SU-DHL-6 (cell line): ENCODE measurements around the gene RNF121.

Experiments
- H2AFZ ChIP-seq: fragments of 200-600 bp; sonication (generic); 2 replicates; pipeline ENCODE4 v1.6.1; 2014; ENCODE audit warnings: low read depth, mild to moderate bottlenecking, moderate library complexity, mixed read lengths, antibody characterized with exemption, low read length; ENCODE audit not compliant: severe bottlenecking
- H3F3A ChIP-seq: fragments of 200-600 bp; shearing (Covaris generic); 2 replicates; pipeline ENCODE4 v1.6.0; 2016; ENCODE audit warnings: antibody characterized with exemption, mild to moderate bottlenecking; ENCODE audit not compliant: insufficient read depth
- H3K27ac ChIP-seq: fragments of 200-600 bp; sonication (generic); 2 replicates; pipeline ENCODE4 v1.5.1; 2016; ENCODE audit warnings: low read depth, mild to moderate bottlenecking, low read length, moderate library complexity, mixed read lengths
- H3K27me3 ChIP-seq: fragments of 200-600 bp; sonication (generic), shearing (Covaris generic); 2 replicates; pipeline ENCODE4 v1.6.0; 2014; ENCODE audit warnings: mild to moderate bottlenecking, low read length
- H3K36me3 ChIP-seq: fragments of 200-600 bp; sonication (generic); 2 replicates; pipeline ENCODE4 v1.6.1; 2014; ENCODE audit warnings: mild to moderate bottlenecking, low read length, mixed read lengths
- H3K4me2 ChIP-seq: fragments of 300-600, 200-600 bp; shearing (Covaris generic), sonication (generic); 2 replicates; pipeline ENCODE4 v1.6.0; 2014; ENCODE audit warnings: low read length, low read depth, mild to moderate bottlenecking; ENCODE audit not compliant: poor library complexity, severe bottlenecking
- H3K4me3 ChIP-seq: fragments of 200-600 bp; sonication (generic); 2 replicates; pipeline ENCODE4 v1.5.1; 2014; ENCODE audit warnings: antibody characterized with exemption, low read length, mild to moderate bottlenecking, mixed read lengths; ENCODE audit not compliant: insufficient read depth, poor library complexity, severe bottlenecking
- H3K79me2 ChIP-seq: fragments of 200-600 bp; sonication (generic); 2 replicates; pipeline ENCODE4 v1.6.1; 2014; ENCODE audit warnings: mild to moderate bottlenecking, low read length, moderate library complexity; ENCODE audit not compliant: insufficient read depth
- H3K9ac ChIP-seq: fragments of 200-600 bp; sonication (generic); 2 replicates; pipeline ENCODE4 v1.7.0; 2014; ENCODE audit warnings: mild to moderate bottlenecking, low read length
- H3K9me2 ChIP-seq: fragments of 200-600 bp; sonication (generic); replicated peaks from 2 replicates; pipeline ENCODE4 v1.6.1; 2014; ENCODE audit warnings: low read length; ENCODE audit not compliant: insufficient read depth
- H3K9me3 ChIP-seq: fragments of 200-600 bp; sonication (generic); 2 replicates; pipeline ENCODE4 v1.6.1; 2014; ENCODE audit warnings: low read length, mixed read lengths; ENCODE audit not compliant: insufficient read depth
- H4K20me1 ChIP-seq: fragments of 200-600 bp; sonication (generic); 2 replicates; pipeline ENCODE4 v1.6.1; 2014; ENCODE audit warnings: low read depth, mild to moderate bottlenecking, antibody characterized with exemption, low read length, moderate library complexity, mixed read lengths
- CTCF ChIP-seq: fragments of 200-600 bp; sonication (generic); IDR thresholded peaks from one replicate; pipeline ENCODE4 v1.5.1; 2017; ENCODE audit warnings: antibody characterized with exemption, mild to moderate bottlenecking, low read length, moderate library complexity; ENCODE audit not compliant: insufficient read depth, poor library complexity, severe bottlenecking
- EZH2phosphoT487 ChIP-seq: fragments of 200-600 bp; sonication (generic), shearing (Covaris generic); conservative IDR thresholded peaks from 2 replicates; pipeline ENCODE4 v1.6.1; 2018; ENCODE audit warnings: mild to moderate bottlenecking, antibody characterized with exemption, low read length, moderate library complexity, mixed read lengths

Gene RNF121

GRCh38 chr11:72042064-72042745 is 113.4 kb downstream of the RNF121 start:
- H4K20me1 ChIP-seq: peaks cover 4% of the 10 kb centered on the region; the same call in 1 of the 2 replicates
- no peaks in the 10 kb centered on the region for H3K9me2 ChIP-seq
- H3K4me3 ChIP-seq: peak overlapping the region; percentile 66
- H3F3A ChIP-seq: peaks cover 29% of the 10 kb centered on the region
- H2AFZ ChIP-seq: no peak overlapping the region
- H3K4me2 ChIP-seq: peak overlapping the region; percentile 95
- no peaks in the 10 kb centered on the region for H3K27me3 ChIP-seq
- peak overlapping the region; percentile 85 for H3K27ac ChIP-seq
- TF ChIP-seq EZH2phosphoT487: no peak
- no peak for TF ChIP-seq CTCF
- H3K79me2 ChIP-seq: peaks cover 61% of the 10 kb centered on the region
- no peaks in the 10 kb centered on the region for H3K9me3 ChIP-seq
- no peaks in the 10 kb centered on the region for H3K36me3 ChIP-seq
- peak overlapping the region; percentile 70 for H3K9ac ChIP-seq

GRCh38 chr11:72045849-72046248 is 117.0 kb downstream of the RNF121 start:
- H3K79me2 ChIP-seq: peaks cover 46% of the 10 kb centered on the region
- H3K27me3 ChIP-seq: no peaks in the 10 kb centered on the region
- 0 out of 2 replicates have a peak, but pooled peaks cover 3% of the 10 kb centered on the region for H3K36me3 ChIP-seq
- H3K9me2 ChIP-seq: no peaks in the 10 kb centered on the region
- H2AFZ ChIP-seq: no peak overlapping the region
- peaks cover 8% of the 10 kb centered on the region; the same call in 1 of the 2 replicates for H3F3A ChIP-seq
- H3K4me2 ChIP-seq: no peak overlapping the region
- no peak overlapping the region for H3K27ac ChIP-seq
- TF ChIP-seq EZH2phosphoT487: no peak
- no peak for TF ChIP-seq CTCF
- H3K4me3 ChIP-seq: no peak overlapping the region
- no peak overlapping the region for H3K9ac ChIP-seq
- H4K20me1 ChIP-seq: no peaks in the 10 kb centered on the region
- H3K9me3 ChIP-seq: no peaks in the 10 kb centered on the region
